DMS53 treated with DMSO at 0.1 percent for 48 hours (cell line): ENCODE data around the gene DGKD.
"Not testable (repeated sequence)": the region's sequence is repeated elsewhere in the genome, so short reads cannot be mapped to it uniquely, and the experiment has no call there.

ENCODE experiments used
- DNase-seq: peaks from one replicate; lab custom pipeline; 2025; ENCODE audit not compliant: unreplicated experiment; lab: John Stamatoyannopoulos, UW

Gene DGKD

GRCh38 chr2:233385489-233386044 lies 31.3 kb downstream of the DGKD start:
- DNase-seq, result no peak

- DNase-seq, result no peak
Measured at GRCh38 chr2:233386382-233387041, 32.2 kb downstream of the DGKD start.

- no peak for DNase-seq
Measured at GRCh38 chr2:233387225-233387624, 32.9 kb downstream of the DGKD start.

DNA sequence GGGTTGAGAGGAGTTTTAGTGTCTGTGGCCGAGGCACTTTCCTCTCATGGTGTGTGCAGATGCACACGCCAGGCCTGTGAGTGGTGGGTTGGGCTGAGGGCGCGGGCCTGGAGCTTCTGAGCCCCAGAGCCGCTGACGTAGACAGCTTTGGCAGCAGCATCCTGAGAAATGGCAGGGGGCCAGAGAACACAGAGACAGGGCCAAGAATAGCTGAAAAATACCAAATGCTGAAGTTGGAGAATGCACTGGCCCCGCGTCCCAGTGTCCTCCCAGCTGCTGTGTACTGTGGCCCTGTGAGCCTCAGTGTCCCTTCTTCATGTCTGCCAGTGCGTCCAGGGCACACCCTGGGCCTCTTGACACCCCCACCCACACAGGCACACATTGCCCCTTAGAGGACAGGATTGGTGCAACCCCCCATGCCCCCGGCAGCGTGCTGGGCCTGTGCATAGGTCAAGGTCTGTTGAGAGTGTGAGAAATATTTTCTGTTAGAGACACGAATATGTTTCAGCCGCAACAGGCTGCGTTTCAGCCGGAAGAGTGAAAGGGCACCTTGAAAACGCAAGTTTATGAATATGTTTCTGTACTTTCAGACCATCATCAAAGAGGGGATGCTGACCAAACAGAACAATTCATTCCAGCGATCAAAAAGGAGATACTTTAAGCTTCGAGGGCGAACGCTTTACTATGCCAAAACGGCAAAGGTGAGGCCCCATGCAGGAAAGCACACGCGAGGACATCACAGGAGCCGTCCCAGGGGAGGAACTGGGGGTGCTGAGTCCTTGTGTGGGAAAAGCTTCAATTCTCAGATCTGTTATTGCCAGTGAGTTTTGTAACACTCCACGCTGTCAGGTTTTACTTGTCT lies 33.6 kb downstream of the DGKD start:
- no peak for DNase-seq

- no peak for DNase-seq
Measured at GRCh38 chr2:233389601-233390125, 35.4 kb downstream of the DGKD start.

DNA sequence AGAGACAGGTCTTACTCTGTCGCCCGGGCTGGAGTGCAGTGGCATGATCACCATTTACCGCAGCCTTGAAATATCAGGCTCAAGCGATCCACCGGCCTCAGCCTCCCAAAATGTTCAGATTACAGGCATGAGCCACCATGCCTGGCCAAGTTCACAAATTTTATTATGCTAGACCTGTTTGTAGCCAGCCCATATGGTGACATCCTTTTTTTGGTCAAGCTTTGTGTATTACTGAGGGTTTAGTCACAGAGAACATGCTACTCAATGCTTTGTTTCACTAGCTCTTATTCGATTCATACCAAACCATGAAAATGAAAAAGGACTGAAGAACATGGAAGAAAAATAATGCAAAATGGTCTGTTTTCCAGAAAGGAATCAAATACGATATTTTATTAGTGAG lies 41.4 kb downstream of the DGKD start:
- no peak for DNase-seq

GRCh38 chr2:233396726-233397665 lies 42.7 kb downstream of the DGKD start:
- DNase-seq, result not testable (repeated sequence)

GRCh38 chr2:233399306-233400225 lies 45.3 kb downstream of the DGKD start:
- no peak for DNase-seq

DNA sequence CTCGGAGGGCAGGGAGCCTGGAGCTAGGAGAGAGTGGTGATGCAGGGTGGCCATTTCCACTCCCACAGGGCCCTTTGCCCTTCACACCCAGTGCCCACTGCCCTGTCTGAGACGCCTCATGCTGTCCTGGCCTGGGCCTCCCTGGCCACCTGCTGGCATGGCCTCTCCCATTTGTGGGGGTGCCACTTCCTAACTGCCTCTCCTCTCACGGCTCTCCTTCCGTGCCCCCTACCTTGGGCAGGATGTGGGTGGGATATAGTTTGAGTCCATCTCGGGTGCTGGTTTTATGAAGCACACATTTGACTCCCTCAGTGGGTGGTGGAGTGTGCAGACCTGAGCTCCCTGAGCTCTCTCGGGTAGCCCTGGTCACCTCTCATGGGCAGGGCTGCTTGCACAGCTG lies 46.0 kb downstream of the DGKD start:
- no peak for DNase-seq

DNA sequence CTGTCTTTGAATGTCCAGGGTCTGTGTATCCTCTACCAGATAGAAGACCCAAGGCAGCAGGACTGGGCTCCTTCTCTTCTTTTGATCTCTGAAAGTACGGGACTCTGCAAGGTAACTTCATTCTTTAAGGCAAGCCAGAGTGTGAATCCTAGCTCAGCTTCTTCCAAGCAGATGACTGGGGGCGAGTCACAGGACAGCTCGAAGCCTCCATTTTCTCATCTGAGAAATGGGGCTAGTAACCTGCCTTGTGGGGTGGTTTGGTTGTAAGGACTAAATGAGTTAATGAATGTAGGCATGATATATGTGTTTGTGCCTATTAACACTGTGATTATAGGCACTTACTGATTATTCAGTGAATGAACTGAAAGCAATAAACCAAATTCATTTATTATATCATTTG lies 46.7 kb downstream of the DGKD start:
- no peak for DNase-seq

GRCh38 chr2:233402346-233402745 lies 48.1 kb downstream of the DGKD start:
- no peak for DNase-seq

GRCh38 chr2:233402789-233403188 lies 48.5 kb downstream of the DGKD start:
- DNase-seq, result no peak

GRCh38 chr2:233404222-233404621 lies 49.9 kb downstream of the DGKD start:
- DNase-seq, result no peak

- no peak for DNase-seq
Measured at GRCh38 chr2:233406865-233407264, 52.6 kb downstream of the DGKD start.

DNA sequence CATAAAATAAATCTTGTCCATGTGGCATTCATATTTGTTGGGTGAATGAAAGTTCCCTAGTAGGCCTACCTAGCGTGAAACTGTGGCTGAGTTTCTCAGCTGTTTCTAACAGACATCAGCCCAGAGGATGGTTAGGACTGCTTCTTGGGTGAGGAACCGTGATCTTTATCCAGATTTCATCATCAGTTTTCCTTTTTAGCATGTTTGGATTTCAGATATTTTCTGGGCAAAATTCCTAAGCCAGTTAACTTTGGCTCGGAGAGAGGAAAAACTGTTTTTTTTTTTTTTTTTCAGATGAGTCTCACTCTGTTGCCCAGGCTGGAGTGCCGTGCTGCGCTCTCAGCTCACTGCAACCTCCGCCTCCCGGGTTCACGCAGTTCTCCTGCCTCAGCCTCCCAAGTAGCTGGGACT lies 53.5 kb downstream of the DGKD start:
- DNase-seq, result no peak

- no peak for DNase-seq
Measured at GRCh38 chr2:233408366-233409285, 54.3 kb downstream of the DGKD start.

DNA sequence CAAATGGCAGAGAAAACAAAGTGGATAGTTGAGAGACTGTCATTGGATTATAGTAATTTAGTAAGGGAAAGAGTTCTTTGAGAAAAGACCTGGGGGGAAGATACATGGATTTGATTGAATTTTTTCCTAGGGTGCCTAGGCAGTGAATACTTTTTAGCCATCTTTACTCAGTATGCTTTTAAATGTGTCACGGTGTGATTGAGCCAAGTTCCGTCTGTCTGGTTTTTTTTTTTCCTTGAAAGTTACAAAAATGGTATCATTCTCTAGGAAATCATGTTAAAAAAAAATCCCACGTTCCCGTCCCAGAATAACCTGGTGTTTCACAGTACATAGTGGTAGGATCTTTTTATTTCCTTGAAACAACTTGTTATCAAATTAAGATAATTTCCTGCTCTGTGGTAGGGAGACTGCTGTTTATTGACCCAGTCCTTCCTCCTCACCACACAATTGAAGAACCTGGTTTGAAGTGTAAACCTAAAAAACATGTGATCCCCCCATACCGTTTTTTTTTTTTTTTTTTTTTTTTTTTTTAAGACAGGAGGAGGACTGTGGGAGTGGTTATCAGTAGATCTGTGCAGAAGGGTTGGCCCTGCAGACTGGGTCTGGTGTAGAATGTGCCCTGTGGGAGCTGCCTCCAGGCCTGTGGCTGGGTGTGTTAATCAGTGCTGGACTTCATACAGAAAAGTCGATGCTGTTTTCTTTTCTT lies 55.1 kb downstream of the DGKD start:
- DNase-seq, result no peak

- no peak for DNase-seq
Measured at GRCh38 chr2:233410196-233410760, 56.0 kb downstream of the DGKD start.
